NK-92 (cell line): Measurements from ENCODE around the gene FDXR.
"Not testable (repeated sequence)": the region's sequence is repeated elsewhere in the genome, so short reads cannot be mapped to it uniquely, and the experiment has no call there.

Experiments
- DNase-seq: peaks from one replicate; lab custom pipeline; 2025; ENCODE audit not compliant: unreplicated experiment; lab: John Stamatoyannopoulos, UW

The FDXR gene

DNA sequence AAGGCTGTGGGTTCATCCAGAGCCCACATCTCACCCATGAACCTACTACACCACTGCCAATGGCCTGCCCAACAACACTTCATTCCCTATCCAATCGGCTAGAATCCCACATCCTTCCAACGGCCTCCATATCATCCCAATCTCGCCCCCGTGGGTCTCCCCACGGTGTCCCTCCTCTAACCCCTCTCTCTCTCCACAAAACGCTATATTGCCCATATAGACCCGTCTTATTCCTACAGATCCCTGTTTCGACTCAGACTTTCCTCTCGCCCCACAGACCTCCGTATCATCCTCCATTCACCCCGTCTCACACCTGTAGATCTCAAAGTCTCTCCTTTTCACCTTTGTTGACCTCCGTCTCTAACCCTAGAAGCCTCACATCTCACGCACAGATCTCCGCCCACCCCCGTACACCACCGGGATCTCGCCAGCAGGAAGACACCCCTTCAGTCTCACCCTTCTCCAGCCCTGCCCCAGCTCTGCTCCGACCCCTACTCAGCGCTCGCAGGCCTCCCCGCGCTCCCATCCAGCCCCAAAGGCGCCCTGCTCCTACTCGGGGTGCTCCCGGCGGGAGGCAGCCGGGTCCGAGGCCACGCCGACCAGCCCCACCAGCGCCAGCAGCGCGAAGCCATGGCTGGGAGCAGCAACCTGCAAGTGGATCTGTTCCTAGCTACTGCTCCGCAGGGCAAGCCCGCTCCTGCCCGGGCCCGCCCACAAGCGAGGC lies at the start of gene FDXR:
FDXR (minus strand) TSS at position 682 of the 724 bp plus-strand sequence; CDS start at position 632, 50 bp downstream.
- no peak for DNase-seq

DNA sequence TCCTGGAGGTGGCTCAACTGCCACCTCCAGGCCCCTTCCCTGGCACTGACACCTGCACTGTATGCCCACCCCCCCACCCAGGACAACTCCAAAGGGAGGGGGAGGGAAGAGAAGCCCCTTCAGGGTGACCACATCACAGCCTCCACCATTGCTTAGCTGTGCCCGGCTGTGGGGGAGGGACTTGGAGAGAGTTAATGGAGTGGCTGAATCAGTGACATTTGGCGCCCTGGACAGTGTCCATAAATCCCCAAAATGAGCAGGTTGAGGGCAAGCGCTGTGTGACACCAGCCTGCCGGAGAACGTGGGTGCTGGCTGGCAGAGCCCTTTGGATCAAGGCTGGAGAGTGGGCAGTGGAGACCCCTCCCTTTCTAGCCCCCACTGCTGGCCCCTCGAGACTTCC lies 49.4 kb upstream of the FDXR start:
- no peak for DNase-seq

- DNase-seq: no peak
These were observed 49.0 kb upstream of the FDXR start for GRCh38 chr17:74921769-74922168.

- DNase-seq: no peak
These were observed 48.4 kb upstream of the FDXR start for GRCh38 chr17:74921026-74921681.

DNA sequence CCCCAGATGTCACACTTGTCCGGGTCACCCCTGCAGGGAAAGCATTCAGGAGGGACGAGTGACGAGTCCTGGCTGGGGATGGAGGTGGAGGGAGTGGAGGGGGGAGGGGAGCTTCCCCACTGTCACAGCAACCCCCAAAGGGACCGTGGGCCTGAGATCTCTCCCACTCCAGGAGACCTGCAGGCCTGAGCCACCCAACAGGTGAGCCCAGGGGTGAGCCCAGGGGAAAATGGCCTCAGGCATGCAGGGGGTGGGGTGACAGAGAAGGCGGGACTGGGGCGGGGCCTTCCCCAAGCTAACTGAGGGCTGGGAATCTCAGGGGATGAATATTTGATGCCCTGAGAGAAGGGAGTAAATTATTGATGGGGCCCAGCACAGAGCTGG lies 47.8 kb upstream of the FDXR start:
- DNase-seq: no peak

DNA sequence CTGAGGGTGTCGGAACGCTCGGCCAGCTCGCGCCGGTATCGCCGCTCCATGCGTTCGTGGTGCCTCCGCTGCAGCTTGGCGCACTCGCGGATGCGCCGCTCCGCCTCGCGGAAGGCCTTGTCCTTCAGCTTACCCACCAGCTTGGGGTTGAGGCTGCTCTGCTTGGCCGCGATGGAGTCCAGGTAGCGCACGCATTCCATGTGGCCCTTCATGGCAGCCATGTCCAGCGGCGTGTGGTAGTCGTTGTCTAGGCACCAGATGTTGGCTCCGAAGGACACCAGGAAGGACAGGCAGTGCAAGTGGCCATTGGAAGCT lies 47.5 kb upstream of the FDXR start:
- DNase-seq: no peak

- no peak for DNase-seq
These were observed 46.9 kb upstream of the FDXR start for GRCh38 chr17:74919440-74920305.

DNA sequence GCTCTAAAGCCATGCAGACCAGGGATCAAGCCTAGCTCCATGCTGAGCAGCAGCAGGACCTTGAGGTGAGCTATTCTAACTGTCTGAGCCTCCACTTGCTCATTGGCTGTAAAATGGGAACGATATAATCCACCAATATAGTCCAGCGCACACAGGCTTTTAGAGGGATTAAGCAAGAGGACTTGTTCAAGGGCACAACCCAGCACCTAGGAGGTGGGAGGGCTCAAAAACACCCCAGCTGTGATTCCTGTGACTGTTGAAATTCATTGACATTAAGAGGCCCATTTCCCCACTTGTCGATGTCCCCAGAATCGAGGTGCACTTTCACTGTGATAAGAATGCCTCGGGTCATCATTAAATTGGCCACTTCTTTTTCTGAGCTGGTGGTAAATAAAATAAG lies 46.1 kb upstream of the FDXR start:
- no peak for DNase-seq

DNA sequence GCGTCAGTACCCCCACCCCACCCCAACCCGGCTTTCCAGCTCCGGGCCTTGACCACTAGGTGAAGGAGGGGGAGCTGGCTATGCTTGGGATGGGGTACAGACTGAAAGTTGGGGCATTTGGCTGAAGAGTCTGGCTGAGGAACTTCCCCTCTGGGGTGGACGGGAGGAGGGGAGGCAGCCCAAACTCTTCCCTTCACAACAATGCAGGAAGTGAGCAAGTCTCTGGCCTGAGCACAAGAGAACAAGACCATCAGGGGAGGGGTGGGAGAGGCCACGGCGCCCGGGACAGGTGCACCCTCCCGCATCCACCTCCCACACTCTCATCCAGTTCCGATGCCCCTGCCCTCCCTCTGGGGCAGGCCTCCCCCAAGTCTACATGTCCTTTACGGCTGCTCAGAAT lies 44.6 kb upstream of the FDXR start:
- no peak for DNase-seq

DNA sequence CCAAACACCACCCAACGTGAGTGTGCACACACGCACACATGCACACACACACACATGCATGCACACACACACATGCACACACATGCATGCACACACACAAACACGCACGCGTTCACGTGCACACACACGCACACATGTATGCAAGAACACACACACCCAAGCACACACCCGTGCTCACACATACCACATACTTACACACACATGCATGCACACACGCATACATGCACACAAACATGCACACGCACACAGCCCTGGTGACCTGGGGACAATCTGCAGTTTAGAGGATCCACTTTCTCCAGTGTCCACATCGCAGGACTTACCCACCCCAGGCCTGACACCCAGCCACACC lies 44.0 kb upstream of the FDXR start:
- DNase-seq: no peak

DNA sequence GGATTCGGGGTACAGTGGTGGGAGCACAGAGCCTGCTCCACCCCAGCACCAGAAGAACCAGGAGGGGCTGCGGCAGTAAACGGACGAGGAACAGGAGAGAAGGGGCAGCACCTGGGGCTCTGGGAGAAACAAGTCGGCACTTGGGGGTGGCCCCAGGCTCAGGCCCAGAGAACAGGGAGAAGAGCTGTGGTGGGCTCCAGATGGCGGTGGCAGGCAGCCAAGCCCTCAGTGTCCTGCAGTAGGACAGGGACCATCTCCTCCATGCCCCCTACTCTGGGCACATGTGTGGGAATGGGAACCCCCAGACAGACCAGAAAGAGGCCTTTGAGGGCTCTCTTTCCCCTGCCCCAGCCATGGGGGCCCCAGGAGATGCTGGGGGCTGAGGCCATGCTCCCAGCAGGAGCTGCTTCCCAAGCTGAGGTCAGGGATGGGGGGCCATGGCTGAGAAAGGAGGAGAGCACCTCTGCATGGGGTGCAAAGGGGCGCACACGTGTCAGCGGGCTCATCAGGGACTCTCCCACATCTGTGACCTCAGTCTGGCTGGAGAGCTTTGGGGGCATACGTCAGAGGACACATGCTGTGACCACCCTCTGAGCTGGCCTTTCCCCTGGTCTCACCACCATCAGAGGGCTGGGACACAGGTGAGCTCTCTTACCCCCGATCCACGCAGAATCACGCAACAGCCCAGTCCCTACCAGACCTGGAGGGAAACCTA lies 43.5 kb upstream of the FDXR start:
- no peak for DNase-seq

DNA sequence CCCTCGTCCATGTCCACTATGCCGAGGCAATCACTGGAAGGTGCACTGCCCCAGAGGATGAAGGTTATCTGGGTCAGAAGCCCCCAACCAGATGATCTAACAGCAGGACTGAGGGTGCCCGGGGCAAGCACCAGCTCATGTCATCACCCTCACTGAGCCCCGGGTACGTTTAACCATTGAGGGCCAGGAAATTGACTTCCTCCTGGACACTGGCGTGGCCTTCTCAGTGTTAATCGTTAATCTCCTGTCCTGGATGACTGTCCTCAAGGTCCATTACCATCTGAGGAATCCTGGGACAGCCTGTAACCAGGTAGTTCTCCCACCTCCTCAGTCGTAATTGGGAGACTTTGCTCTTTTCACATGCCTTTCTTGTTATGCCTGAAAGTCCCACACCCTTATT lies 38.6 kb upstream of the FDXR start:
- not testable (repeated sequence) for DNase-seq

GRCh38 chr17:74909097-74909496 lies 36.3 kb upstream of the FDXR start:
- not testable (repeated sequence) for DNase-seq

DNA sequence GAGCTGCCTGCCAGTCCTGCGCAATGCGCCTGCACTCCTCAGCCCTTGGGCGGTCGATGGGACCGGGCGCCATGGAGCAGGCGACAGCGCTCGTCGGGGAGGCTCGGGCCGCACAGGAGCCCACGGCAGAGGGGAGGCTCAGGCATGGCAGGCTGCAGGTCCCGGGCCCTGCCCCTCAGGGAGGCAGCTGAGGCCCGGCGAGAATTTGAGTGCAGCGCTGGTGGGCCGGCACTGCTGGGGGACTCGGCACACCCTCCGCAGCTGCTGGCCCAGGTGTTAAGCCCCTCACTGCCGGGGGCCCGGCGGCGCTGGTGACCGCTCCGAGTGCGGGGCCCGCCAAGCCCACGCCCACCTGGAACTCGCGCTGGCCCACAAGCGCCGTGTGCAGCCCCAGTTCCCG lies 34.2 kb upstream of the FDXR start:
- DNase-seq: no peak

- not testable (repeated sequence) for DNase-seq
These were observed 33.5 kb upstream of the FDXR start for GRCh38 chr17:74906214-74906793.

DNA sequence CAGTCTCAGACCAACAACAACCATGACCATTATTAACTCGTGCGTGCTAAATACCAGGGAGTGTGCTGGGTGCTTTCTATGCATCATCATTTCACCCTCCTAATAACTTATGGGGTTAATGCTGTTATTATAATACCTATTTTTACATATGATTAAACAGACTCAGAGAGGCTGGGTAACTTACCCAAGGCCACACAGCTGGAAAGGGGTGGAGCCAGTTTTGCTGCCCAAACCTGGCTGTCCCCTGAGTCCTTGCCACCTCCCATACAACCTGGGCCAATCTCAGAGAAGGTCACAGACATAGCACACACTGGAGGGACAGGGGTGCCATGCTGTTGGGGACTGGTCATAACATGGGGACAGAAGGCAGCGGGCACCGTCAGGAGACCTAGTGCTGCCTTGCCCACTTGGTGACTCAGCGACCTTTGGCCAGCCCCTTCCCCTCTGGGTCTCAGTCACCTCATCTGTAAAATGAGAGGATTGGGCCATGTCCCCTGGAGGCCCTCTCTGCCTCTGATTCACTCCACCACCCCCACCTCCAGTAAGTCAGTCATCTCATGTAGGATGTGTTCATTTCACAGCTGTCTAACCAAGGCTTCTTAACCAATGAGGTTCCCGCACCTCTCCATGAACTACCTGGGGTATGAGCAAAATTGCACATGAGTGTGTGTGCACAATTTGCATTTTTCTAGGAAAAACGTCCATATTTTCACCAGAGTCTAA lies 32.1 kb upstream of the FDXR start:
- no peak for DNase-seq

GRCh38 chr17:74903671-74904070 lies 30.9 kb upstream of the FDXR start:
- DNase-seq: no peak

- DNase-seq: no peak
These were observed 30.2 kb upstream of the FDXR start for GRCh38 chr17:74903034-74903433.

- DNase-seq: no peak
These were observed 28.8 kb upstream of the FDXR start for GRCh38 chr17:74901353-74902135.

- no peak for DNase-seq
These were observed 27.4 kb upstream of the FDXR start for GRCh38 chr17:74900208-74900607.
